ENCODE data around the gene NTM. TPM values are rescaled to one million over a fixed set of nuclear protein-coding genes. Genes with fewer than 3 reads are reported as not detected.

Gene NTM
- total RNA-seq, 3 donors from 2014 or later, result 0.66 to 9.0 (median 1.0) TPM

DNA sequence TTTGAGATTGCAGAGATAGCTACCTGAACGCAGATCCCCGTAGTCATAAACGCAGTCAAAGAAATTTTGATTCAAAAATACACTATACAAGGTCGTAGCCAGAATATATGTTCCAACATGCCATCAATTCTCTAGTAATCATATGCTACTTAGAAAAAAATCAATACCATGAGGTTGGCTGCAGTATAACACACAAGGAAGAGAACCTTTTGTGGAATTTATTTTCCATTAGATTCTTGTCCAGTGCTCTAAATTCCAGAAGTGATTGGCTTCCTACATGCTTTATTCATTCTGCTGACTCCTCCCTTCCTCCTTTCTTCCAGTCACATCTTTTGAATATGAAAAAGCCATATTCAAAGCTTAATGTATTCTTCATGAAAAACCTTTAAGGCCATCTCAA, 189.9 kb downstream of the NTM start:
- TF ChIP-seq POLR2AphosphoS5 (IDR thresholded peaks at IDR 0.05), result no peak
- no peak for TF ChIP-seq POLR2A (IDR thresholded peaks at IDR 0.05)
- TF ChIP-seq, protein P1, sequence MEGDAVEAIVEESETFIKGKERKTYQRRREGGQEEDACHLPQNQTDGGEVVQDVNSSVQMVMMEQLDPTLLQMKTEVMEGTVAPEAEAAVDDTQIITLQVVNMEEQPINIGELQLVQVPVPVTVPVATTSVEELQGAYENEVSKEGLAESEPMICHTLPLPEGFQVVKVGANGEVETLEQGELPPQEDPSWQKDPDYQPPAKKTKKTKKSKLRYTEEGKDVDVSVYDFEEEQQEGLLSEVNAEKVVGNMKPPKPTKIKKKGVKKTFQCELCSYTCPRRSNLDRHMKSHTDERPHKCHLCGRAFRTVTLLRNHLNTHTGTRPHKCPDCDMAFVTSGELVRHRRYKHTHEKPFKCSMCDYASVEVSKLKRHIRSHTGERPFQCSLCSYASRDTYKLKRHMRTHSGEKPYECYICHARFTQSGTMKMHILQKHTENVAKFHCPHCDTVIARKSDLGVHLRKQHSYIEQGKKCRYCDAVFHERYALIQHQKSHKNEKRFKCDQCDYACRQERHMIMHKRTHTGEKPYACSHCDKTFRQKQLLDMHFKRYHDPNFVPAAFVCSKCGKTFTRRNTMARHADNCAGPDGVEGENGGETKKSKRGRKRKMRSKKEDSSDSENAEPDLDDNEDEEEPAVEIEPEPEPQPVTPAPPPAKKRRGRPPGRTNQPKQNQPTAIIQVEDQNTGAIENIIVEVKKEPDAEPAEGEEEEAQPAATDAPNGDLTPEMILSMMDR (IDR thresholded peaks at IDR 0.05), result no peak
- H3K36me3 ChIP-seq, result no peaks in the 10 kb centered on the region
- H3K27ac ChIP-seq, result no peak overlapping the region
- no peak overlapping the region for H3K4me3 ChIP-seq
- no peaks in the 10 kb centered on the region for H3K9me3 ChIP-seq
- DNase-seq (ENCODE audit: low spot score in 2 of 2), result no peak
- H3K4me1 ChIP-seq, result no peaks in the 10 kb centered on the region
- intact Hi-C loops (cut with DNase I; ENCODE audit: low total_unique reads), result no loop called here
- no peaks in the 10 kb centered on the region for H3K27me3 ChIP-seq

DNA sequence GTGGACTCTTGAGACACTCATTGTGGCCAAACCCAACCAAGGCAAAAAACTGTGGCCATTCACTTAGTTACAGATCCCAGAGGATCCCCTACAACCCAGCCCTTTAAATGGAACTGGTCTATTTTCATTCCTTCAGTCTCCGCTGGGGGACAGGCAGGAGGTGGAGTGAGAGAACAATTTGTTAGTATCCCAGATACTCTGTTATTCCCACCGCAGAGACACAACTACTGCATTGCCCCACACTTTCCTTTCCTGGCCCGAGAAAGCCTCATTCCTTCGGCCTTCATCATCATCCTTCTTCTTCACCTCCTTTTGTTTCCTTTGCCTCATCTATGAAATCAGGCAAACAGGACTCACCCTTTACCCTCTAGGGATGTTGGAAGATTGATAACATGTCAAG, 191.1 kb downstream of the NTM start:
- Histone ChIP-seq H3K27me3 (no peaks in the 10 kb centered on the region), H3K4me3 (no peak overlapping the region), H3K27ac (no peak overlapping the region), H3K36me3 (no peaks in the 10 kb centered on the region), H3K4me1 (no peaks in the 10 kb centered on the region), H3K9me3 (no peaks in the 10 kb centered on the region)
- intact Hi-C loops (cut with DNase I; ENCODE audit: low total_unique reads), result no loop called here
- DNase-seq (ENCODE audit: low spot score in 2 of 2), result no peak
- TF ChIP-seq POLR2AphosphoS5 (IDR thresholded peaks at IDR 0.05) (no peak), POLR2A (IDR thresholded peaks at IDR 0.05) (no peak)
- TF ChIP-seq, protein P1 (IDR thresholded peaks at IDR 0.05), result no peak

DNA sequence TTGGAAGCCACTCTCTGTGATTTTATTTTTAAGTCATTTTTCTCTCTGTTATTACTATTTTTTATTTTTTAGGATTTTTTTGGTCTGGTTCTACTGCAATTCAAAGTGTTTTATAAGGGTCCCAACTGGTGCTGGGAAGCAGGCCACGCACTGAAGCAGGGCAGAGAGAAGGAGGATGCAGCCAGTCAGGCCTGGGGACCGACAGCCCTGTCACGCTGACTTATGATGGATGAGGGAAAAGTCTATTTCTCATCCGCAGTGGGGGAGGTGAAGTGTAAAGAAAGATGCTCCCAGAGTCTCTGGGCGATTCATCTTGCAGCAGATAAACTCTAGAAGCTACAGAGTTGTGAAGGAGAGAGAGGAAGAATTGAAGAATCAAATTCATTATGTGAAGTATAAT, 191.6 kb downstream of the NTM start:
- no peaks in the 10 kb centered on the region for H3K9me3 ChIP-seq
- no peak for DNase-seq (ENCODE audit: low spot score in 2 of 2)
- H3K27ac ChIP-seq, result no peak overlapping the region
- TF ChIP-seq, protein P1 (IDR thresholded peaks at IDR 0.05), result no peak
- TF ChIP-seq POLR2A (IDR thresholded peaks at IDR 0.05), result no peak
- no peak for TF ChIP-seq POLR2AphosphoS5 (IDR thresholded peaks at IDR 0.05)
- intact Hi-C loops (cut with DNase I; ENCODE audit: low total_unique reads), result no loop called here
- H3K4me1 ChIP-seq, result no peaks in the 10 kb centered on the region
- no peaks in the 10 kb centered on the region for H3K27me3 ChIP-seq
- no peak overlapping the region for H3K4me3 ChIP-seq
- no peaks in the 10 kb centered on the region for H3K36me3 ChIP-seq

DNA sequence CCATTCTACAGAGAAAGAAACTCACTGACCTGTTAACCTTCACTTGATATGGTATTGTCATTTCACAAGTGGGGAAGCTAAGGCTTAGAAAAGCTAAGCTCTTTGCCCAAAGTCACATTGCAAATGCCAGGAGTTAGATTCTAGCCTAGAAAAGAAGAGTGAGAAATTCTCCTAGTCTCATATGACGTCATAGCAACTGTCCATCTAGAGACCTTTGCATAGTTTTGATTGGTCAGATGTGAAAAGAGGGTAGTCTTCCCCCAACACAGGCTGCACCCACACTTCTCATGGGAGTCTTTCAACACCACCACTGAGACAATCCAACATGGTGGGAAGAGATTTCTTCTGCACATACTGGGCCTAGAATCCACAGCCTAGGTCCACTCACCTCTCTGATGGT, 197.9 kb downstream of the NTM start:
- TF ChIP-seq POLR2A (IDR thresholded peaks at IDR 0.05) (no peak), POLR2AphosphoS5 (IDR thresholded peaks at IDR 0.05) (no peak)
- TF ChIP-seq, protein P1 (IDR thresholded peaks at IDR 0.05), result no peak

DNA sequence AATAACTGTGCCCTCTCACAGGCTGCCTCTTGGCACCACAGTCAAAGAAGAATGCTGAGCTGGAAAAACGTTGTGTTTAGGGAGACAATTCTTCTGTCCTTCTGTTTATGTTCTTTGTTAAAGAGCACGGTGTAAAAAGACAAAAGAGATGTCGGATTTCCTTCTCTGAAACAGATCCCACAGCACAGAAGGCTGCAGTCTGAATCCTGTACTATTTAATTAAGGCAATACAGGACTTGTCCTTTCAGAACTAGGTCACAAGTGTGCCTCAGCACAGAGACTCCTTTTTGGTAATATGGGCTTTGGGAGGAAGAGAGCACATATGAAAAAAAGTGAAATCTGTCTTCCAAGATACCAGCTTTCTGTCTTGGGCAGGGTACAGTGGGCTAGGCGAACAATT, 201.2 kb downstream of the NTM start:
- intact Hi-C loops (cut with DNase I; ENCODE audit: low total_unique reads), result no loop called here
- no peaks in the 10 kb centered on the region for H3K4me1 ChIP-seq

More for the DNA sequence above, 197.9 kb downstream of the NTM start:
- no peak overlapping the region for H3K4me3 ChIP-seq
- no peaks in the 10 kb centered on the region for H3K27me3 ChIP-seq
- DNase-seq (ENCODE audit: low spot score in 2 of 2), result no peak
- no peaks in the 10 kb centered on the region for H3K36me3 ChIP-seq
- intact Hi-C loops (cut with DNase I; ENCODE audit: low total_unique reads), result no loop called here
- H3K27ac ChIP-seq, result no peak overlapping the region
- no peaks in the 10 kb centered on the region for H3K4me1 ChIP-seq
- H3K9me3 ChIP-seq, result no peaks in the 10 kb centered on the region

More for the DNA sequence above, 201.2 kb downstream of the NTM start:
- no peaks in the 10 kb centered on the region for H3K27me3 ChIP-seq
- no peak overlapping the region for H3K27ac ChIP-seq
- no peaks in the 10 kb centered on the region for H3K9me3 ChIP-seq
- TF ChIP-seq, protein P1 (IDR thresholded peaks at IDR 0.05), result no peak
- TF ChIP-seq POLR2AphosphoS5 (IDR thresholded peaks at IDR 0.05) (no peak), POLR2A (IDR thresholded peaks at IDR 0.05) (no peak)
- H3K36me3 ChIP-seq, result no peaks in the 10 kb centered on the region
- H3K4me3 ChIP-seq, result no peak overlapping the region
- no peak for DNase-seq (ENCODE audit: low spot score in 2 of 2)

All from breast epithelium (tissue), 4 donors.